ENCODE data around the gene SAMD3. TPM values are rescaled to one million over a fixed set of nuclear protein-coding genes. Genes with fewer than 3 reads are reported as not detected.
"Not testable (repeated sequence)": the region's sequence is repeated elsewhere in the genome, so short reads cannot be mapped to it uniquely, and the experiment has no call there.

SAMD3 gene
- total RNA-seq, 1 experiment from 2014 or later = 0.39 TPM

DNA sequence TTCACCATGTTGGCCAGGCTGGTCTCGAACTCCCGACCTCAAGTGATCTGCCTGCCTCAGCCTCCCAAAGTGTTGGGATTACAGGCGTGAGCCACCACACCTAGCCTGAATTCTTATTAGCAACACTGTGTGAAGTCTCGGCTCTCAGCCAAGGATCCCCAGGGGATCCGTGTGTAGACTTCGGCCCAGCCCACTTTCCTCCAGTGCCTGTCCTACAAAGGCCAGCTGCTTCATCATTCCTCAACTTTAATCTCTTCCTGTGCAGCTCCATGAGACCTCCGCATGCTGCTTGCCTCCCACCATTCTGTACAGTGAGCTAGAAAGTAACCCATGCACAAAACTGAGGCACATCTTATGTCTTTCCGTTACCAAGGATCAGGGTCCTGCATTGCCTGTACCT lies 71.8 kb downstream of the SAMD3 start:
- H3K18ac ChIP-seq (ENCODE audit: insufficient read length, low read depth, low read length) = no peak overlapping the region
- no peak overlapping the region for H3K56ac ChIP-seq (ENCODE audit: insufficient read length, low read depth, low read length)
- H3K4me1 ChIP-seq (ENCODE audit: insufficient read depth, low read length) = peaks cover 2% of the 10 kb centered on the region; the same call in 1 of the 2 replicates
- H3K23me2 ChIP-seq (ENCODE audit: insufficient read length, low read depth, low read length, poor library complexity, severe bottlenecking) = no peaks in the 10 kb centered on the region
- WGBS (ENCODE audit: extremely low coverage, insufficient read length, low lambda C conversion rate) = no CpG with 5 or more reads among the region's 8 CpGs
- no peak overlapping the region for H2BK20ac ChIP-seq (ENCODE audit: low read depth, low read length, poor library complexity, severe bottlenecking)
- H3K27me3 ChIP-seq (ENCODE audit: insufficient read depth, low read length) = no peaks in the 10 kb centered on the region
- no peak for DNase-seq
- H2AK5ac ChIP-seq (ENCODE audit: insufficient read length, low read length) = no peak overlapping the region
- H3K79me1 ChIP-seq (ENCODE audit: insufficient read depth, low read depth, low read length, poor library complexity, severe bottlenecking) = no peaks in the 10 kb centered on the region
- TF ChIP-seq, protein P1, sequence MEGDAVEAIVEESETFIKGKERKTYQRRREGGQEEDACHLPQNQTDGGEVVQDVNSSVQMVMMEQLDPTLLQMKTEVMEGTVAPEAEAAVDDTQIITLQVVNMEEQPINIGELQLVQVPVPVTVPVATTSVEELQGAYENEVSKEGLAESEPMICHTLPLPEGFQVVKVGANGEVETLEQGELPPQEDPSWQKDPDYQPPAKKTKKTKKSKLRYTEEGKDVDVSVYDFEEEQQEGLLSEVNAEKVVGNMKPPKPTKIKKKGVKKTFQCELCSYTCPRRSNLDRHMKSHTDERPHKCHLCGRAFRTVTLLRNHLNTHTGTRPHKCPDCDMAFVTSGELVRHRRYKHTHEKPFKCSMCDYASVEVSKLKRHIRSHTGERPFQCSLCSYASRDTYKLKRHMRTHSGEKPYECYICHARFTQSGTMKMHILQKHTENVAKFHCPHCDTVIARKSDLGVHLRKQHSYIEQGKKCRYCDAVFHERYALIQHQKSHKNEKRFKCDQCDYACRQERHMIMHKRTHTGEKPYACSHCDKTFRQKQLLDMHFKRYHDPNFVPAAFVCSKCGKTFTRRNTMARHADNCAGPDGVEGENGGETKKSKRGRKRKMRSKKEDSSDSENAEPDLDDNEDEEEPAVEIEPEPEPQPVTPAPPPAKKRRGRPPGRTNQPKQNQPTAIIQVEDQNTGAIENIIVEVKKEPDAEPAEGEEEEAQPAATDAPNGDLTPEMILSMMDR (conservative IDR thresholded peaks at IDR 0.05) = no peak
- no peak overlapping the region for H3K4me2 ChIP-seq (ENCODE audit: insufficient read depth, insufficient read length, low read length)
- no peak overlapping the region for H3K9ac ChIP-seq (ENCODE audit: extremely low read depth, insufficient read length, low read length)
- Mint-ChIP-seq H3K27me3 (ENCODE audit: low read depth) (no peaks in the 10 kb centered on the region), H3K9me3 (no peaks in the 10 kb centered on the region), H3K27ac (no peak overlapping the region; a peak in 1 of 7 replicates), H3K36me3 (ENCODE audit: insufficient read depth in 1 of 3, low read depth in 3 of 3) (no peaks in the 10 kb centered on the region; a peak in 1 of 7 replicates), H3K4me3 (no peak overlapping the region), H3K4me1 (peaks cover 5% of the 10 kb centered on the region in 2 experiments; a peak in 3 of 4 replicates)
- no peak overlapping the region for H4K91ac ChIP-seq (ENCODE audit: insufficient read length, low read depth, low read length)
- H2AFZ ChIP-seq (ENCODE audit: low read length) = no peak overlapping the region
- no peaks in the 10 kb centered on the region for H4K20me1 ChIP-seq (ENCODE audit: control insufficient read depth, insufficient read depth, insufficient read length)
- no peak overlapping the region for H3K27ac ChIP-seq (ENCODE audit: insufficient read length, low read depth, low read length)
- H4K8ac ChIP-seq (replicated peaks; ENCODE audit: insufficient read length, low read depth, low read length) = no peak overlapping the region
- H2BK12ac ChIP-seq (ENCODE audit: insufficient read length, low read depth, low read length) = no peak overlapping the region
- no peak overlapping the region for H4K5ac ChIP-seq (ENCODE audit: insufficient read length, low read depth, low read length)
- H3T11ph ChIP-seq (ENCODE audit: low read length) = no peak overlapping the region
- no peak overlapping the region for H2BK120ac ChIP-seq (ENCODE audit: low read depth, low read length, poor library complexity, severe bottlenecking)
- no peaks in the 10 kb centered on the region for H3K79me2 ChIP-seq (ENCODE audit: insufficient read depth, low read length)
- H2BK15ac ChIP-seq (ENCODE audit: low read depth, low read length) = no peak overlapping the region
- H3K9me3 ChIP-seq (ENCODE audit: control insufficient read depth, low read depth, low read length) = no peaks in the 10 kb centered on the region
- H3K14ac ChIP-seq (ENCODE audit: insufficient read depth, low read length) = no peak overlapping the region
- no peak overlapping the region for H3K4ac ChIP-seq (ENCODE audit: low read depth, low read length)
- H3K23ac ChIP-seq (ENCODE audit: insufficient read length, low read depth, low read length) = no peak overlapping the region
- no peak overlapping the region for H2BK5ac ChIP-seq (ENCODE audit: insufficient read length, low read length)

- H3K9me3 Mint-ChIP-seq; H3K79me2 ChIP-seq (ENCODE audit: insufficient read depth, low read length); H2BK15ac ChIP-seq (ENCODE audit: low read depth, low read length); H4K91ac ChIP-seq (ENCODE audit: insufficient read length, low read depth, low read length); H3K4me1 ChIP-seq (ENCODE audit: insufficient read depth, low read length); H3K27me3 Mint-ChIP-seq (ENCODE audit: low read depth); H2BK5ac ChIP-seq (ENCODE audit: insufficient read length, low read length); H3K9ac ChIP-seq (ENCODE audit: extremely low read depth, insufficient read length, low read length); H2BK120ac ChIP-seq (ENCODE audit: low read depth, low read length, poor library complexity, severe bottlenecking); H4K8ac ChIP-seq (replicated peaks; ENCODE audit: insufficient read length, low read depth, low read length); H3K27ac ChIP-seq (ENCODE audit: insufficient read length, low read depth, low read length); H3K27ac Mint-ChIP-seq; H2AFZ ChIP-seq (ENCODE audit: low read length); DNase-seq; H3K23me2 ChIP-seq (ENCODE audit: insufficient read length, low read depth, low read length, poor library complexity, severe bottlenecking); H3K23ac ChIP-seq (ENCODE audit: insufficient read length, low read depth, low read length); H4K5ac ChIP-seq (ENCODE audit: insufficient read length, low read depth, low read length); H3K36me3 Mint-ChIP-seq (ENCODE audit: insufficient read depth in 1 of 3, low read depth in 3 of 3); H3K4me3 Mint-ChIP-seq; H3K4ac ChIP-seq (ENCODE audit: low read depth, low read length); H3K4me1 Mint-ChIP-seq; H2AK5ac ChIP-seq (ENCODE audit: insufficient read length, low read length); H3K4me2 ChIP-seq (ENCODE audit: insufficient read depth, insufficient read length, low read length); H3T11ph ChIP-seq (ENCODE audit: low read length); H3K14ac ChIP-seq (ENCODE audit: insufficient read depth, low read length); H3K18ac ChIP-seq (ENCODE audit: insufficient read length, low read depth, low read length); H3K27me3 ChIP-seq (ENCODE audit: insufficient read depth, low read length); H2BK20ac ChIP-seq (ENCODE audit: low read depth, low read length, poor library complexity, severe bottlenecking); H3K9me3 ChIP-seq (ENCODE audit: control insufficient read depth, low read depth, low read length); H2BK12ac ChIP-seq (ENCODE audit: insufficient read length, low read depth, low read length); H4K20me1 ChIP-seq (ENCODE audit: control insufficient read depth, insufficient read depth, insufficient read length); H3K79me1 ChIP-seq (ENCODE audit: insufficient read depth, low read depth, low read length, poor library complexity, severe bottlenecking); H3K56ac ChIP-seq (ENCODE audit: insufficient read length, low read depth, low read length): not testable (repeated sequence)
- WGBS (ENCODE audit: extremely low coverage, insufficient read length, low lambda C conversion rate) = no CpG with 5 or more reads among the region's 2 CpGs
Measured at GRCh38 chr6:130149016-130149415, 73.7 kb downstream of the SAMD3 start.
